ENCODE results near the gene WDR76.

WDR76 gene

DNA sequence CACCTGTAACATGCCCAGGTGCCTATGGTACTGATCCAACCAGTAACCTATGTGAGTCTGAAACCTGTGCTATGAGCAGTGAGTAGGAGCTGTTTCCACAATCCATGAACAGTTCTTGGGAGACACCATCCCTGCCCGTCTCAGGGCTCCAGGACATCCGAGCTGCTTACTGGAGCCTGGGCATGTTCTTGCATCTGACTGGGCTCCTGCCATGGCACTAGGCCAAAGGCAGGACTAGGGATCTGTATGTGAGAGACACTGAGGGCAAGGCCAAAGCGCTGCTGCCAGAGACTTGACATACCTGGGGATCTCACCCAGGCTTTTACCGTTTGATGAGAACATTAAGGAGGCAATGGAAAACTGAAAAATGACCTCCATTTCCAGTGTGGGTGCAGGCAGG, 59.8 kb downstream of the WDR76 start:
- Histone ChIP-seq H3K27me3 (replicated peaks) (no peaks in the 10 kb centered on the region), H3K4me3 (ENCODE audit: low read depth, low read length) (no peak overlapping the region), H3K36me3 (replicated peaks) (no peaks in the 10 kb centered on the region), H3K27ac (no peak overlapping the region)
- DNase-seq: no peak
- TF ChIP-seq, protein P1, sequence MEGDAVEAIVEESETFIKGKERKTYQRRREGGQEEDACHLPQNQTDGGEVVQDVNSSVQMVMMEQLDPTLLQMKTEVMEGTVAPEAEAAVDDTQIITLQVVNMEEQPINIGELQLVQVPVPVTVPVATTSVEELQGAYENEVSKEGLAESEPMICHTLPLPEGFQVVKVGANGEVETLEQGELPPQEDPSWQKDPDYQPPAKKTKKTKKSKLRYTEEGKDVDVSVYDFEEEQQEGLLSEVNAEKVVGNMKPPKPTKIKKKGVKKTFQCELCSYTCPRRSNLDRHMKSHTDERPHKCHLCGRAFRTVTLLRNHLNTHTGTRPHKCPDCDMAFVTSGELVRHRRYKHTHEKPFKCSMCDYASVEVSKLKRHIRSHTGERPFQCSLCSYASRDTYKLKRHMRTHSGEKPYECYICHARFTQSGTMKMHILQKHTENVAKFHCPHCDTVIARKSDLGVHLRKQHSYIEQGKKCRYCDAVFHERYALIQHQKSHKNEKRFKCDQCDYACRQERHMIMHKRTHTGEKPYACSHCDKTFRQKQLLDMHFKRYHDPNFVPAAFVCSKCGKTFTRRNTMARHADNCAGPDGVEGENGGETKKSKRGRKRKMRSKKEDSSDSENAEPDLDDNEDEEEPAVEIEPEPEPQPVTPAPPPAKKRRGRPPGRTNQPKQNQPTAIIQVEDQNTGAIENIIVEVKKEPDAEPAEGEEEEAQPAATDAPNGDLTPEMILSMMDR (IDR thresholded peaks at IDR 0.05; ENCODE audit: low read depth, low read length, missing control alignments): no peak
- in situ Hi-C loops (cut with HindIII; ENCODE audit: low pct_ligation_motif_present, low sequenced_read_pairs): no loop called here

DNA sequence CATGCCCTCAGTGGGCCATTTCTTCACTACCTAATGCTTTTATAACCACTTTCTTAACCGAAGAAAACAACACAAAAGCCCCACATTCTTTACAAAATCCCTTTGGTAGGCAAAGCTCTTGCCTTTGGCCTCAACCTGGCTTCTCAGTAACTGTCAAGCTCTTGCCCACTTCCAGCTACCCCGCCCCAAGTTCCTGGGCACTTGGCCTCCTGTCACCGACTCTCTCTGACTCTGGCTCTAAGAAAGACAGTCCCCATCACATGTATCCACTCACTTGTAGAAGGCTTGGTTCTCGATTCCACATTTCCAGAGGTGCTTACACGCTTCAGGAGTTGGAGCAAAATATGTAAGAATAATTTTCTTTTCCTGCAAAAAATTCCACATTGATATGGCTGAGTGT, 61.1 kb downstream of the WDR76 start:
- Histone ChIP-seq H3K27ac (no peak overlapping the region), H3K36me3 (replicated peaks) (no peaks in the 10 kb centered on the region), H3K4me3 (ENCODE audit: low read depth, low read length) (no peak overlapping the region), H3K27me3 (replicated peaks) (no peaks in the 10 kb centered on the region)
- in situ Hi-C loops (cut with HindIII; ENCODE audit: low pct_ligation_motif_present, low sequenced_read_pairs): no loop called here
- DNase-seq: no peak
- TF ChIP-seq, protein P1 (IDR thresholded peaks at IDR 0.05; ENCODE audit: low read depth, low read length, missing control alignments): no peak

DNA sequence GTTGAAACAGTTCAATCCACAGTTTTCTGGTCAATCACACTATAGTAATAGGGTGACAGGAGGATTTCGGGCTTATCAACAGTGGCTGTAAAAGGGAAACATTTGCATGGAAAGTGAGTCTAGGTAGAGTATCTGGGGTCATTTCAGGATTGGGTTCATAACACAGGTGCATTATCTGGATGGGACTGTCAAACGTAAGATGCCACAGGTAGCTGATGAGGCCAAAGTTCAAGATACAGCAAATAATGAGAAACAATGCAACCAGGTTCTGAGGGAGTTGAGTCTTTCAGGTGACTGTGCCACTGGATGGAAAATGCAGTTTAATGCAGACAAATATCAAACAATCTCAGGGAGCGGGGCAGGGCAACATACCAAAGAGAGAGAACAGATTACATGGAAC, 62.2 kb downstream of the WDR76 start:
- in situ Hi-C loops (cut with HindIII; ENCODE audit: low pct_ligation_motif_present, low sequenced_read_pairs): no loop called here
- H3K27me3 ChIP-seq (replicated peaks): no peaks in the 10 kb centered on the region
- no peak overlapping the region for H3K27ac ChIP-seq
- no peaks in the 10 kb centered on the region for H3K36me3 ChIP-seq (replicated peaks)
- no peak for DNase-seq
- no peak overlapping the region for H3K4me3 ChIP-seq (ENCODE audit: low read depth, low read length)
- TF ChIP-seq, protein P1 (IDR thresholded peaks at IDR 0.05; ENCODE audit: low read depth, low read length, missing control alignments): no peak

DNA sequence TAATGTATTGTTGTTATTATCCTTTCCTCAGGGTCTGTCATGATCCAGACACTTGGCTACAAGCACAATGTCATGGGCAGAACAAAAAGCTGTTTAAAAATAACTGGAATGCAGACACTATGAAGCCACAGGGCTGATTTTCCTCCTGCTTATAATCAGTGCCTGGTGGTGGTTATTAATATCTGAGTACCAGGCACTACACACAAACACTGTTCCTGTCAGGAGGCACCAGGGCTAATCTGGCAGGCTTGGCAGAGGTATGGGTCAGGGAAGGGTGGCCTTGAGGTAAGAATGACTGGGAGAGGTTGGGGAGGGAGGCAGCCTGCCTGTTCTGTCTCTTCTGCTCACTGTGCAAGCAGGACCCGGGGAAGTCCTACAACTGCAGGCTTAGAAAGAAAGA, 67.2 kb downstream of the WDR76 start:
- Histone ChIP-seq H3K36me3 (replicated peaks) (no peaks in the 10 kb centered on the region), H3K27ac (no peak overlapping the region), H3K27me3 (replicated peaks) (no peaks in the 10 kb centered on the region), H3K4me3 (ENCODE audit: low read depth, low read length) (no peak overlapping the region)
- no peak for DNase-seq
- TF ChIP-seq, protein P1 (IDR thresholded peaks at IDR 0.05; ENCODE audit: low read depth, low read length, missing control alignments): no peak
- in situ Hi-C loops (cut with HindIII; ENCODE audit: low pct_ligation_motif_present, low sequenced_read_pairs): no loop called here

DNA sequence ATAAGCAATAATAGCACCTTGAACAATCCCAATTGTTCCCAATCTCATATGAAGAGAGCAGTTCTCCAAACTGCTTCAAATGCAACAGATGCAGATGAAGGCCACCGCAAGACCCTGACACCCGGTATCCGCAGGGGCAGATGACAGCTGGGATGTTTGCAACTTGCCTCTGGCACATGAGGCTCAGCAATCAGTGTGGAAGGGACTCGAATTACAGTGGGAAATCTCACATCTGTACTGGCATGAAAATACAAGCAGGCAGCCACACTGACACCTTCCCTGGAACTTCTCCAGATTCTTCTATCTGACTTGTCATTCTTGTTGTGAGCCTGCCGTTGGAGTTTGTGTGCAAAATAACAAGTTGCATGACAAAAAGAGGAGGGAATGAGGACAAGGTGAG, 68.8 kb downstream of the WDR76 start:
- in situ Hi-C loops (cut with HindIII; ENCODE audit: low pct_ligation_motif_present, low sequenced_read_pairs): no loop called here
- Histone ChIP-seq H3K27me3 (replicated peaks) (no peaks in the 10 kb centered on the region), H3K4me3 (ENCODE audit: low read depth, low read length) (no peak overlapping the region), H3K36me3 (replicated peaks) (no peaks in the 10 kb centered on the region), H3K27ac (no peak overlapping the region)
- DNase-seq: no peak
- TF ChIP-seq, protein P1 (IDR thresholded peaks at IDR 0.05; ENCODE audit: low read depth, low read length, missing control alignments): no peak

DNA sequence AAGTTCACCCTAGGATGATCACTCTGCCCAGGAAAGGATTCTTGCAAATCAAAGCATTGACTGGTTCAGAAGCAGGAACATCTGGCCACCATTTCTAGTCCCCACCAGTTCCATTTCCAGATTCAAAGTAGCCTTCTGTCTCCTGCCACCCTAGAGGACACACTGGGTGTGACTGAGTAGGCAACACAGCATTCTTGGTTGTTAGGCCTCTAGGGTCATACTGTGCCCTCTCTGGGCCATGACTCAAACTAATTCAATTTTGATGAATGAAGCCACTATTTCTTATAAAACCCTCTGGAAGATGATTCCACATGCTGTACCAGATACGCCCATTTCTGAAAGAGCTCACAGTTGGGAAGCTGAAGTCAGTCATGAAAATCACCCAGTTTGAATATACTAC, 69.7 kb downstream of the WDR76 start:
- in situ Hi-C loops (cut with HindIII; ENCODE audit: low pct_ligation_motif_present, low sequenced_read_pairs): no loop called here
- Histone ChIP-seq H3K36me3 (replicated peaks) (no peaks in the 10 kb centered on the region), H3K27ac (no peak overlapping the region), H3K27me3 (replicated peaks) (no peaks in the 10 kb centered on the region), H3K4me3 (ENCODE audit: low read depth, low read length) (no peak overlapping the region)
- DNase-seq: no peak
- TF ChIP-seq, protein P1 (IDR thresholded peaks at IDR 0.05; ENCODE audit: low read depth, low read length, missing control alignments): no peak
